NCI-H526 (cell line): ENCODE measurements around the gene GLYATL3.

Source experiments
- DNase-seq, 2 experiments: peaks; one replicate each; lab custom pipeline; 2025; lab: John Stamatoyannopoulos, UW

Gene GLYATL3

GRCh38 chr6:49514571-49515484, 15.1 kb downstream of the GLYATL3 start:
- no peak for DNase-seq

- DNase-seq: no peak
Observed at GRCh38 chr6:49515485-49516146, 15.9 kb downstream of the GLYATL3 start.

- DNase-seq: no peak
Observed at GRCh38 chr6:49516147-49516505, 16.4 kb downstream of the GLYATL3 start.

- no peak for DNase-seq
Observed at GRCh38 chr6:49517919-49518318, 18.2 kb downstream of the GLYATL3 start.

GRCh38 chr6:49519660-49520059, 19.9 kb downstream of the GLYATL3 start:
- no peak for DNase-seq

- peak in 1 of 2 experiments; percentile 5 for DNase-seq
Observed at GRCh38 chr6:49522710-49523593, 23.2 kb downstream of the GLYATL3 start.

- no peak for DNase-seq
Observed at GRCh38 chr6:49523901-49524300, 24.2 kb downstream of the GLYATL3 start.

- DNase-seq: no peak
Observed at GRCh38 chr6:49524541-49524940, 24.8 kb downstream of the GLYATL3 start.

GRCh38 chr6:49526598-49526997, 26.9 kb downstream of the GLYATL3 start:
- no peak for DNase-seq

GRCh38 chr6:49527320-49527719, 27.6 kb downstream of the GLYATL3 start:
- DNase-seq: peak; percentile 88 to 89

GRCh38 chr6:49528571-49528970, 28.8 kb downstream of the GLYATL3 start:
- no peak for DNase-seq

GRCh38 chr6:49530141-49530776, 30.5 kb downstream of the GLYATL3 start:
- DNase-seq: no peak

- DNase-seq: peak; percentile 39 to 76
Observed at GRCh38 chr6:49531774-49532569, 32.2 kb downstream of the GLYATL3 start.

GRCh38 chr6:49535795-49536194, 36.1 kb downstream of the GLYATL3 start:
- DNase-seq: no peak

GRCh38 chr6:49539102-49539501, 39.4 kb downstream of the GLYATL3 start:
- no peak for DNase-seq

GRCh38 chr6:49540614-49541013, 40.9 kb downstream of the GLYATL3 start:
- no peak for DNase-seq

GRCh38 chr6:49541210-49541724, 41.5 kb downstream of the GLYATL3 start:
- DNase-seq: peak in 1 of 2 experiments; percentile 30

- no peak for DNase-seq
Observed at GRCh38 chr6:49541936-49542335, 42.2 kb downstream of the GLYATL3 start.

GRCh38 chr6:49543087-49543858, 43.5 kb downstream of the GLYATL3 start:
- no peak for DNase-seq

- no peak for DNase-seq
Observed at GRCh38 chr6:49546331-49546730, 46.6 kb downstream of the GLYATL3 start.
